ACHN (cell line): ENCODE results near the gene TFAP2C.
"Not testable (repeated sequence)": the region's sequence is repeated elsewhere in the genome, so short reads cannot be mapped to it uniquely, and the experiment has no call there.

Experiments used
- DNase-seq: peaks from one replicate; pipeline ENCODE4 v3.0.0-alpha.2; 2015
- in situ Hi-C: cut with HindIII; loops from 2 replicates; pipeline ENCODE4 v1.10.0; 2017; ENCODE audit warnings: low sequenced_read_pairs, low pct_ligation_motif_present, low pct_unique_long_range_greater_than_20kb

Gene TFAP2C

DNA sequence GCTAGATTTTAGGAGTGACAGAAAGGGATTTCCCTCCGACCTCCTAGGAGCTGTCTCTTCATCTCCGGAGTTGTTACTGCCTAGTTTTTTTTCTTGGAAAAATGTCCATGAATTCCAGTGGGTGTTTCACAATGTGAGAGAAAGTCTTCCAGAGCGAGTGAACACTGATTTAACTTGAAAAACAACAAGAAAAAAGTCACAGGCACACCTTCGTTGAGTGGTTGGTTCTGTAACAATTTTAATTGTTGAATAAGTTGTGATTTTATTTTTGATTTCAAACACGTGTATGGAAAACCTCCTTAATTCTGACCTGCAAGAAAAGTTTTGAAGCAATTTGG, 2.9 kb downstream of the TFAP2C start:
- no peak for DNase-seq
- in situ Hi-C loops: no loop called here

- no peak for DNase-seq
- in situ Hi-C loops: no loop called here
Observed at GRCh38 chr20:56634307-56634706, 5.2 kb downstream of the TFAP2C start.

DNA sequence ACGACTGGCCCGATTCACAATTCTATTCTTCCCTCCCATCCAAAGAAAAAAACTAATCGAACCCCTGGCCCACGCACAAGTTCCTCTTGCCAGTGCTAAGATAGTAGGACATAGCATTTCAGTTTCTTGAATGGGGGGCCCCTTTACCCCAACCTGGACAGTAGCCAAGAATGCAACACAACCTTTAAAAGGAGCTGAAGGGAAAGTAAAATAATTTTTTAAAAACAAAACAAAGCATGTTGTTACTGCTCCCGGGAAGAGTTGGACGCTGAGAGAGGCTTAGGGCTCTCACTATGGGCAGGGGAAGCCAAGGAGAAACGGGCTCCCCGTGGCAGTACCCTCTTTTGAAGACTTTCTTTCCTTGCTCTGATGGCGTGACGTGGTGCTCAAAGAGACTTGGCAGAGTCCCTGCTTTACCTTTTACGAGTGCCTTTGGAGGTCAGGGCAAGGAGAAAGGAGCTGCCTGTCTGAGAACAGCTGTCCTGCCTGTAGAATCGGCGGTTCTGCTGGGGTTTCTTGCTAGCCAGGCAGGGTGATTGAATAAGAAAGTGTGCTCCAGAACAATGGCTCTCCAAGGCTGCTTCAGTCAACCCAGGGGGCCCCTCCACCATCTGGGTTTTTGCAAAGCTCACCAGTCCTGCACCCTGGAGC, 5.8 kb downstream of the TFAP2C start:
- DNase-seq: no peak
- in situ Hi-C loops: no loop called here

GRCh38 chr20:56636716-56637115, 7.6 kb downstream of the TFAP2C start:
- peak; percentile 65 for DNase-seq
- in situ Hi-C loops: no loop called here

GRCh38 chr20:56637576-56637975, 8.5 kb downstream of the TFAP2C start:
- no peak for DNase-seq
- in situ Hi-C loops: no loop called here

GRCh38 chr20:56646599-56646998, 17.5 kb downstream of the TFAP2C start:
- DNase-seq: no peak
- in situ Hi-C loops: no loop called here

- in situ Hi-C loops: no loop called here
- no peak for DNase-seq
Observed at GRCh38 chr20:56653211-56653610, 24.1 kb downstream of the TFAP2C start.

- in situ Hi-C loops: no loop called here
- no peak for DNase-seq
Observed at GRCh38 chr20:56656632-56657031, 27.5 kb downstream of the TFAP2C start.

DNA sequence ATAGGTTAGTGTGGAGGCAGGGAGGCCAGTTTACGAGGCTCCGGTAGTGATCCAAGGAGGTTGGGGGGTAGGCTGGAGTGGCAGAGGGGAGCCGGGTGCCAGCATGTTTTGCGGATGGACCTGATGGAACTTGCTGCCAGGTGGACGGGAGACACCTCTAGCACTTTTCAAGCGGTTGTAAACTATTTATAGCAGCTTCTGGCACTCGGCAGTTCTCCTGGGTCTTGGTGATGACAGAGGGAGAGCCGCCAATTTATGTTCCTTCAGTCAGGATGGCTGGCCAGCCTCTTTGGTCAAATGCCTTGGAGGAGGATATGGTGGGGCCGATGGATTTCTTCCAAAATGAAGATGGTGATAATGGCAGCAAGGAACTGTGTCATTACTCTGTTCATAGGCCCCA, 28.8 kb downstream of the TFAP2C start:
- no peak for DNase-seq
- in situ Hi-C loops: no loop called here

DNA sequence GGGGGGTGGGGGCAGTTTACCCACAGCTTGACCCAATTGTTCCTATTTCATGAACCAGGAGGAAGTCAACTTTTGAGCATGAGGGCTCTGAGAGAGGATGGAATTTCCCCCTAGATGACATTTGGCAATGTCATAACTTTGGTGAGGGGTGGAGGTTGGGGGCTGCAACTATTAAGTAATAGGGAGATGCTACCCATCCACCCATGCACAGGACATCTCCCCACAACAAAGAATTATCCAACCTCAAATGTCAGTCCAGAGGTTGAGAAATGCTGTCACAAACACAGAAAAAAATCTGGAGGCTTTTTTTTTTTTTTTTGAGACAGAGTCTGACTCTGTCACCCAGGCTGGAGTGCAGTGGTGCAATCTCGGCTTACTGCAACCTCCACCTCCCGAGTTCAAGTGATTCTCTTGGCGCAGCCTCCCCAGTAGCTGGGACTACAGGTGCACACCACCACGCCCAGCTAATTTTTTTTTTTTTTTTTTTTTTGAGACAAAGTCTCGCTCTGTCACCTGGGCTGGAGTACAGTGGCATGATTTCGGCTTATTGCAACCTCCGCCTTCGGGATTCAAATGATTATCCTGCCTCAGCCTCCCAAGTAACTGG, 29.3 kb downstream of the TFAP2C start:
- in situ Hi-C loops, DNase-seq: not testable (repeated sequence)

DNA sequence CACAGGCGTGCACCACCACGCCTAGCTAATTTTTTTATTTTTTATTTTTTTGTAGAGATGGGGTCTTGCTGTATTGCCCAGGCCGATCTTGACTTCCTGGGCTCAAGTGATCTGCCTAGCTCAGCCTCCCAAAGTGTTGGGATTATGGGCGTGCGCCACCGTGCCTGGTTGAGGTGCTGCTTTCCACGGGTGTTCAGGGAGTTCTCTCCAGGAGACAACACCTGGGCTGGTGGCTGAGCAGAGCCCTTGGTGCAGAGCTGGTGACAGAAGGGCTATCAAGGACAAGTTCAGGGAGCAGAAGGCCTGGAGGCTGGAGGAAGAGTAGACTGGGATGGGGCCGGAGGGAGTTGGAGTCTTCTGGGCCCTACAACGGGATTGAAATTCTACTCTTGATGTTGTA, 34.6 kb downstream of the TFAP2C start:
- in situ Hi-C loops: no loop called here

DNA sequence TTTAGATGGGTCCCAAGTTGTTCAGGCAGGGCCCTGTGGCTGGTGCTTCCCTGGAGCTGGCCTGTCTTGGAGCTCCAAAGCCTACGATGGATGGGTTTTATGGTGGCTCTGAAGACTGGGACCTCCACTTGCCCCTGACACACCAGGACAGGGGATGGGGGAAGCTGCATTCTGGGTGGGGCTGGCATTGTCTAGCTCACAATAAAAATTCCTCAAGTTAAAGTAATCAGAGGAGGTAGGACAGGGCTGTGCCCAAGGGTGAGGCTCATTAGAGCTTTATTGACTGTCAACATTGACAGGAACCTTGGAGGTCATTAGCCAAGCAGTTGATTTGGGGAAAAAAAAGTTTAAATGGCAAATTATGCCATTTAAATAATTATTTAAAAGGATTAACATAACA, 35.7 kb downstream of the TFAP2C start:
- DNase-seq: no peak
- in situ Hi-C loops: no loop called here

More for the DNA sequence above, 34.6 kb downstream of the TFAP2C start:
- no peak for DNase-seq

DNA sequence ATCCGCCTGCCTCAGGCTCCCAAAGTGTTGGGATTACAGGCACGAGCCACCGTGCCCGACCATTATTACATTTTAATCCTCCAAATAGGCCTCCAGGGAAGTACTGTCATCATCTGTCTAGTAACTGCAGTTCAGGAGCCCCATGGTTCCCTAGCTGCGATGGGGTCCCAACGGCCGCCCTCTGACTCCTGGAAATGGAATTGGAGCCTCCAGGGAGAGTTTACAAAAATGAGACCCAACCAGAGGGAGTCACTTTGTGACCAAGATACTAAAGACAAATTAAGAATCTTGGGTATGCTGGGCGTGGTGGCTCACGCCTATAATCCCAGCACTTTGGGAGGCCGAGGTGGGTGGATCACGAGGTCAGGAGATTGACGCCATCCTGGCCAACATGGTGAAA, 36.7 kb downstream of the TFAP2C start:
- in situ Hi-C loops: no loop called here
- no peak for DNase-seq

GRCh38 chr20:56673450-56673849, 44.3 kb downstream of the TFAP2C start:
- no peak for DNase-seq
- in situ Hi-C loops: no loop called here

- no peak for DNase-seq
- in situ Hi-C loops: no loop called here
Observed at GRCh38 chr20:56676001-56676400, 46.9 kb downstream of the TFAP2C start.

- in situ Hi-C loops: no loop called here
- DNase-seq: no peak
Observed at GRCh38 chr20:56676679-56677078, 47.6 kb downstream of the TFAP2C start.

DNA sequence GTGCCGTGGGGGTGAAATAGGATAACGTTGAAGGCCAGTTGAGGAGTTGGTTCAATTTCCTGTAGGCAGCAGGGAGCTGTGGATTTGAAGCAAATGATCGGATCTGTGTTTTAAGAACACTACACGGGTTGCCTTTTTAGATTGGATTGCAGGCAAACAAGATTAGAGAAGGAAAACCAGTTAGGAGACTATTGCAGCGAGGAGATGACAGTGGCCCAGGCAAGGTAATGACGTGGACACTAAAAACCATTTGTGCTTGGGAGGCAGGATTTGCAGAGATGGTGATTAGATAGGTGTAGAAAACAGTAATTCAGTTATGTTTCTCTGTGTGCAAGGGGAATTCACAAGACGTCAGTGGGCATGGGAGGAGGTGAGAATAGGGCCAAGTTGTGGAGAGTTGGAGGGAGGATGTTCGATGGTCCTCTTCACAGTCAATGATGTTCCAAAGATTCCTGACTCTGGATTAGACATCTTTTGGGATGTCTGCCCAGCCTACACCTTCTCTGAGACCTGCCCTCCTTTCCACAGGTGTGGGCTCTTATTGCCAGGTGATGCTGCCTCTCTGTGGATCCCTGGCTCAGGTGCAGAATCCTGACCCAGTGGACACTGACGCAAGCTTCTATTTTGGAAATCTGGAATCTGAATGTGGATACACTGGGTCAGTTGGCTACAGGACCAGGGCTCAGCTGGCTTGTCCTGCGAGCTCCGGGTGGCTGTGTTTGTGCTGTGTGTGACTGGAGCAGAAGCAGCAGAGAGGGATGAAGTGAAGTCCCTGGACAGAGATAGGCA, 54.2 kb downstream of the TFAP2C start:
- in situ Hi-C loops: no loop called here

DNA sequence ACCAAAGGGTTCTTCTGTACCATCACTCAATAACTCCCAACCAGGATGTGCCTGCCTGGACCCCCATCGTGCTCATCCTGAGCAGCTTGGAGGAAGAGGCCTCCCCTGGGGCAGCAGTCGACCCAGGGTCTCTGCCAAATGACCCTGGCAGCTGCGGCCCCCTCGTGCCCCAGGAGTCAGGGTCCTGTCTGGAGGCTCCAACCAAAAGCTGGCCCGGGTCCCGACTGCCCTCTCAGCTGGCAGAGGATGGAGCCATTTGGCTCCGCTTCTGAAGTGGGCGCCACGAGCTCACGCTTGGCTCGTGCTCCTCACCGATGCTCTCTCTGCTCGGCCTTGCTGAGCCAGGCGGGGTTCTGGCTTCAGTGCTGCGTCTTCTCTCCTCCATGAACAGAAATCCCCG, 56.8 kb downstream of the TFAP2C start:
- DNase-seq: no peak
- in situ Hi-C loops: no loop called here

More for the DNA sequence above, 54.2 kb downstream of the TFAP2C start:
- no peak for DNase-seq

- in situ Hi-C loops: no loop called here
- DNase-seq: no peak
Observed at GRCh38 chr20:56687061-56687460, 58.0 kb downstream of the TFAP2C start.

GRCh38 chr20:56688106-56688505, 59.0 kb downstream of the TFAP2C start:
- in situ Hi-C loops: no loop called here
- no peak for DNase-seq
